ENCODE results near the gene ACSS2.

The ACSS2 gene

DNA sequence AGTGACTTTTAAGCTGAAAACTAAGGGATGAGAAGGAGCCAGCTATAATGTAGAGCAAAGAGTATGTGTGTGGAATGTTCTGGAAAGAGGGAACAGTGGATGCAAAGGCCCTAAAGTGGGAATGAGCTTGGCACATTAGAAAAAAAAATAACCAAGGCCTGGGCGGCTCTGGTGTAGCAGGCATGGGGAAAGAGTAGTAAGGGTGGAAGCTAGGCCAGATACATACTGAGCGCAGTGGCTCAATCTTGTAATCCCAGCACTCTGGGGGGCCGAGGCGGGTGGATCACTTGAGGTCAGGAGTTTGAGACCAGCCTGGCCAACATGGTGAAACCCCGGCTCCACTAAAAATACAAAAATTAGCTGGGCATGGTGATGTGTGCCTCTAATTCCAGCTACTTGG, 12.2 kb upstream of the ACSS2 start:
- Histone ChIP-seq H3K27me3 (ENCODE audit: insufficient read depth, low read length) (no peaks in the 10 kb centered on the region), H3K4me2 (ENCODE audit: low read length) (no peak overlapping the region), H3K9ac (ENCODE audit: low read length) (no peak overlapping the region), H3K27ac (ENCODE audit: low read depth, low read length, poor library complexity, severe bottlenecking) (no peak overlapping the region), H4K20me1 (ENCODE audit: insufficient read depth, low read length) (no peaks in the 10 kb centered on the region), H3K79me2 (ENCODE audit: insufficient read depth, low read length) (no peaks in the 10 kb centered on the region), H3F3A (ENCODE audit: insufficient read depth, low read length) (no peaks in the 10 kb centered on the region), H3K4me3 (ENCODE audit: low read depth, low read length, poor library complexity, severe bottlenecking) (no peak overlapping the region), H3K36me3 (ENCODE audit: insufficient read depth, low read length) (no peaks in the 10 kb centered on the region), H3K4me1 (ENCODE audit: insufficient read depth, low read length, severe bottlenecking) (no peaks in the 10 kb centered on the region), H3K9me2 (ENCODE audit: low read depth, low read length) (no peaks in the 10 kb centered on the region), H3K9me3 (ENCODE audit: low read length) (no peaks in the 10 kb centered on the region), H2AFZ (ENCODE audit: low read length) (no peak overlapping the region)
- TF ChIP-seq, protein P1, sequence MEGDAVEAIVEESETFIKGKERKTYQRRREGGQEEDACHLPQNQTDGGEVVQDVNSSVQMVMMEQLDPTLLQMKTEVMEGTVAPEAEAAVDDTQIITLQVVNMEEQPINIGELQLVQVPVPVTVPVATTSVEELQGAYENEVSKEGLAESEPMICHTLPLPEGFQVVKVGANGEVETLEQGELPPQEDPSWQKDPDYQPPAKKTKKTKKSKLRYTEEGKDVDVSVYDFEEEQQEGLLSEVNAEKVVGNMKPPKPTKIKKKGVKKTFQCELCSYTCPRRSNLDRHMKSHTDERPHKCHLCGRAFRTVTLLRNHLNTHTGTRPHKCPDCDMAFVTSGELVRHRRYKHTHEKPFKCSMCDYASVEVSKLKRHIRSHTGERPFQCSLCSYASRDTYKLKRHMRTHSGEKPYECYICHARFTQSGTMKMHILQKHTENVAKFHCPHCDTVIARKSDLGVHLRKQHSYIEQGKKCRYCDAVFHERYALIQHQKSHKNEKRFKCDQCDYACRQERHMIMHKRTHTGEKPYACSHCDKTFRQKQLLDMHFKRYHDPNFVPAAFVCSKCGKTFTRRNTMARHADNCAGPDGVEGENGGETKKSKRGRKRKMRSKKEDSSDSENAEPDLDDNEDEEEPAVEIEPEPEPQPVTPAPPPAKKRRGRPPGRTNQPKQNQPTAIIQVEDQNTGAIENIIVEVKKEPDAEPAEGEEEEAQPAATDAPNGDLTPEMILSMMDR (IDR thresholded peaks at IDR 0.05; ENCODE audit: low read length), result no peak
- TF ChIP-seq EZH2 (IDR thresholded peaks at IDR 0.05; ENCODE audit: borderline replicate concordance, low read length), result no peak

GRCh38 chr20:34871320-34871926, 5.0 kb upstream of the ACSS2 start:
- no peaks in the 10 kb centered on the region for H3K9me2 ChIP-seq (ENCODE audit: low read depth, low read length)
- no peak overlapping the region for H2AFZ ChIP-seq (ENCODE audit: low read length)
- H3K27me3 ChIP-seq (ENCODE audit: insufficient read depth, low read length), result no peaks in the 10 kb centered on the region
- no peaks in the 10 kb centered on the region for H3F3A ChIP-seq (ENCODE audit: insufficient read depth, low read length)
- H3K4me2 ChIP-seq (ENCODE audit: low read length), result peak overlapping the region; percentile 67; the same call in 1 of the 2 replicates
- H3K9ac ChIP-seq (ENCODE audit: low read length), result no peak overlapping the region; the same call in 1 of the 2 replicates
- H3K4me3 ChIP-seq (ENCODE audit: low read depth, low read length, poor library complexity, severe bottlenecking), result peak overlapping the region; percentile 63
- no peak overlapping the region for H3K27ac ChIP-seq (ENCODE audit: low read depth, low read length, poor library complexity, severe bottlenecking)
- H3K4me1 ChIP-seq (ENCODE audit: insufficient read depth, low read length, severe bottlenecking), result peaks cover 27% of the 10 kb centered on the region
- H3K9me3 ChIP-seq (ENCODE audit: low read length), result no peaks in the 10 kb centered on the region
- H3K36me3 ChIP-seq (ENCODE audit: insufficient read depth, low read length), result no peaks in the 10 kb centered on the region
- no peaks in the 10 kb centered on the region for H4K20me1 ChIP-seq (ENCODE audit: insufficient read depth, low read length)
- TF ChIP-seq, protein P1 (IDR thresholded peaks at IDR 0.05; ENCODE audit: low read length), result no peak
- no peak for TF ChIP-seq EZH2 (IDR thresholded peaks at IDR 0.05; ENCODE audit: borderline replicate concordance, low read length)
- no peaks in the 10 kb centered on the region for H3K79me2 ChIP-seq (ENCODE audit: insufficient read depth, low read length)

DNA sequence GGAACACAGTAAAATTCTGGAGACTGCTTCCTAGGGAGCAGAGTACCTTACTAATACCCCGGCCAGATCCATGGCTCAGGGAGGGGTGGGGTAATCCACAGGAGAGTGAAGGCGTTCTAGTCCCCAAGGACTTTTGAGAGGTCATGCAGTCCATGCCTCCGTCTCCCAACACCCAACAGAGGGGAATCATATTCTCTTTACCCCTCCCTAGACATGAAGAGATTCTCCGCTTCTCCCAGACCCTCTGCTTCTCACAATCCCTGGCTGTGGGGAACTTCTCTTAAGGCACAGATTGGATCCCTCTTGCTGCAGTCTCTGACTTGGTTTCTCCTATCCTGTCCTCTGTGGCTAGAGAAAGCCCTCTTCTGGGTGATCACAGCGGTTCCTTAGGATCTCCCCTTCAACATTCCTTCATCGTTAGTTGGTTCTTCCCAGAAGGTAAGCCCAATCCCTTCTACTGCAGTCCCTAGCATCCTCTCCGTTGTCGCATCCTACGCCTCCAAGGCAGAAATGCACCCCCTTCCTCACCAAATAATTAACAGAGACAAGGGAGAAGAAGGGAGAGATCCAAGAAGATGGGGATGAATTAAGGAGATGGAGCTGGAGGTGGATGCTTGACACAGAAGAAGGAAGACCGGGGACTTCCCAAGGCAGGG, 4.3 kb upstream of the ACSS2 start:
- Histone ChIP-seq H3K4me2 (ENCODE audit: low read length) (peak overlapping the region; percentile 67), H3K27ac (ENCODE audit: low read depth, low read length, poor library complexity, severe bottlenecking) (no peak overlapping the region), H3F3A (ENCODE audit: insufficient read depth, low read length) (no peaks in the 10 kb centered on the region), H3K4me3 (ENCODE audit: low read depth, low read length, poor library complexity, severe bottlenecking) (peak overlapping the region; percentile 63), H3K4me1 (ENCODE audit: insufficient read depth, low read length, severe bottlenecking) (peaks cover 31% of the 10 kb centered on the region), H3K9me3 (ENCODE audit: low read length) (no peaks in the 10 kb centered on the region), H3K9ac (ENCODE audit: low read length) (peak overlapping the region; percentile 70), H3K27me3 (ENCODE audit: insufficient read depth, low read length) (no peaks in the 10 kb centered on the region), H4K20me1 (ENCODE audit: insufficient read depth, low read length) (no peaks in the 10 kb centered on the region), H3K36me3 (ENCODE audit: insufficient read depth, low read length) (no peaks in the 10 kb centered on the region), H2AFZ (ENCODE audit: low read length) (peak overlapping the region; percentile 55; the same call in 1 of the 2 replicates), H3K79me2 (ENCODE audit: insufficient read depth, low read length) (no peaks in the 10 kb centered on the region), H3K9me2 (ENCODE audit: low read depth, low read length) (no peaks in the 10 kb centered on the region)
- TF ChIP-seq, protein P1 (IDR thresholded peaks at IDR 0.05; ENCODE audit: low read length), result no peak
